ENCODE measurements around the gene NHS. TPM values are rescaled to one million over a fixed set of nuclear protein-coding genes. Genes with fewer than 3 reads are reported as not detected.

Gene NHS
- total and polyA plus RNA-seq, 2 of the 13 experiments (the other 11 are each of a cell fraction or from before 2014, with no cell fraction given): 0.02 TPM; not detected in 1

DNA sequence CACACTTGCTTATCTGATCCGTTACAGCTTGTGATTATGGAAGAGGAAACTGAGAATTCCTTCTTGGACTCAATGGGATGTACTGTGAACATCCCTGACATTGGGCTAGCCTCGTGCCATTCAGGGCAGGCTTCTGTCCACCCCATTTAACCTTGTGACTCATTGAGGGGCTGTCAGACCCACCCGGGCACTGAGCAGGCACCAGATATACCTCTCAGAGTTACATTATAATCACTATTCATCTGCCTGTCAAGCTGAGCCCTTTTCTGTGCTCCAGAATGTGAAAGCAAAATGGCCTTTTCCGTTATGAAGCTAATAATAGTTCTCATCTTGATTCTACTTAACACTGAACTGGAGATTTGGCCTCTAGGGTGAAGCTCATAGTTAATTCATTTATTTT is 191.7 kb downstream of the NHS start:
- ATAC-seq (no peak), FAIRE-seq (no peak), DNase-seq (ENCODE audit: low spot score) (no peak)
- H3K9ac ChIP-seq (ENCODE audit: insufficient read depth, low read depth, low read length): no peak overlapping the region
- ChIA-PET CTCF (ENCODE audit: low intra/inter-chr PET ratio, low total read pairs) (no interaction called here), POLR2A (no interaction called here)
- no peak overlapping the region for H3K4me3 ChIP-seq (replicated peaks in 1 of 3; ENCODE audit: insufficient read depth in 1 of 3, low read depth in 2 of 3, low read length in 3 of 3)
- BruUV-seq (replicated peaks): no TSS peak
- no peak overlapping the region for H2AFZ ChIP-seq (ENCODE audit: low read length)
- no peaks in the 10 kb centered on the region for H3K4me1 ChIP-seq (ENCODE audit: insufficient read depth, low read length)
- H4K20me1 ChIP-seq (ENCODE audit: insufficient read depth, low read length): no peaks in the 10 kb centered on the region
- WGBS (ENCODE audit: low lambda C conversion rate): 4% methylated on average over 2 of the region's 4 CpGs
- no peak overlapping the region for H3K27ac ChIP-seq (ENCODE audit: extremely low read length, insufficient read depth, low read length)
- TF ChIP-seq ZNF510 (CRISPR knock-in tag; IDR thresholded peaks at IDR 0.05; ENCODE audit: low read depth): no peak
- no peak for TF ChIP-seq ZNF598 (CRISPR knock-in tag; IDR thresholded peaks at IDR 0.05; ENCODE audit: borderline replicate concordance)
- TF ChIP-seq HDAC2 (CRISPR knock-in tag; IDR thresholded peaks at IDR 0.05): no peak
- no peak for TF ChIP-seq CAMTA2 (CRISPR knock-in tag; IDR thresholded peaks at IDR 0.05; ENCODE audit: borderline replicate concordance)
- no peak for TF ChIP-seq KDM1A (CRISPR knock-in tag; IDR thresholded peaks at IDR 0.05)
- TF ChIP-seq MAFG (CRISPR knock-in tag; IDR thresholded peaks at IDR 0.05): no peak
- TF ChIP-seq ZSCAN25 (CRISPR knock-in tag; IDR thresholded peaks at IDR 0.05): no peak
- no peak for TF ChIP-seq PCBP1 (IDR thresholded peaks at IDR 0.05; ENCODE audit: borderline replicate concordance, low read depth, low read length)
- TF ChIP-seq ZNF883 (CRISPR knock-in tag; IDR thresholded peaks at IDR 0.05; ENCODE audit: not compliant biosample characterization): no peak
- TF ChIP-seq, protein P1, sequence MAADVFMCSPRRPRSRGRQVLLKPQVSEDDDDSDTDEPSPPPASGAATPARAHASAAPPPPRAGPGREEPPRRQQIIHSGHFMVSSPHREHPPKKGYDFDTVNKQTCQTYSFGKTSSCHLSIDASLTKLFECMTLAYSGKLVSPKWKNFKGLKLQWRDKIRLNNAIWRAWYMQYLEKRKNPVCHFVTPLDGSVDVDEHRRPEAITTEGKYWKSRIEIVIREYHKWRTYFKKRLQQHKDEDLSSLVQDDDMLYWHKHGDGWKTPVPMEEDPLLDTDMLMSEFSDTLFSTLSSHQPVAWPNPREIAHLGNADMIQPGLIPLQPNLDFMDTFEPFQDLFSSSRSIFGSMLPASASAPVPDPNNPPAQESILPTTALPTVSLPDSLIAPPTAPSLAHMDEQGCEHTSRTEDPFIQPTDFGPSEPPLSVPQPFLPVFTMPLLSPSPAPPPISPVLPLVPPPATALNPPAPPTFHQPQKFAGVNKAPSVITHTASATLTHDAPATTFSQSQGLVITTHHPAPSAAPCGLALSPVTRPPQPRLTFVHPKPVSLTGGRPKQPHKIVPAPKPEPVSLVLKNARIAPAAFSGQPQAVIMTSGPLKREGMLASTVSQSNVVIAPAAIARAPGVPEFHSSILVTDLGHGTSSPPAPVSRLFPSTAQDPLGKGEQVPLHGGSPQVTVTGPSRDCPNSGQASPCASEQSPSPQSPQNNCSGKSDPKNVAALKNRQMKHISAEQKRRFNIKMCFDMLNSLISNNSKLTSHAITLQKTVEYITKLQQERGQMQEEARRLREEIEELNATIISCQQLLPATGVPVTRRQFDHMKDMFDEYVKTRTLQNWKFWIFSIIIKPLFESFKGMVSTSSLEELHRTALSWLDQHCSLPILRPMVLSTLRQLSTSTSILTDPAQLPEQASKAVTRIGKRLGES (CRISPR knock-in tag; IDR thresholded peaks at IDR 0.05; ENCODE audit: borderline replicate concordance): no peak
- no peak for TF ChIP-seq ZNF766 (CRISPR knock-in tag; IDR thresholded peaks at IDR 0.05; ENCODE audit: borderline replicate concordance)
- no peak for TF ChIP-seq ZNF564 (CRISPR knock-in tag; IDR thresholded peaks at IDR 0.05)
- TF ChIP-seq AKAP8 (CRISPR knock-in tag; IDR thresholded peaks at IDR 0.05): no peak
- no peak for TF ChIP-seq ZBTB7B (CRISPR knock-in tag; IDR thresholded peaks at IDR 0.05)
- no peak for TF ChIP-seq JUND (CRISPR knock-in tag; IDR thresholded peaks at IDR 0.05)
- TF ChIP-seq ZKSCAN5 (CRISPR knock-in tag; IDR thresholded peaks at IDR 0.05): no peak
- no peak for TF ChIP-seq SOX6 (IDR thresholded peaks at IDR 0.05)
- no peak for TF ChIP-seq SOX6 (CRISPR knock-in tag; IDR thresholded peaks at IDR 0.05)
- H3K4me2 ChIP-seq (ENCODE audit: low read depth, low read length): no peak overlapping the region
- H3K36me3 ChIP-seq (replicated peaks in 1 of 2; ENCODE audit: control insufficient read depth in 1 of 2, insufficient read depth in 2 of 2, low read length in 2 of 2): no peaks in the 10 kb centered on the region
- no peaks in the 10 kb centered on the region for H3K27me3 ChIP-seq (ENCODE audit: control insufficient read depth in 1 of 2, insufficient read depth in 2 of 2, low read length in 2 of 2)
- in situ Hi-C loops (cut with HindIII; ENCODE audit: extremely low pct_ligation_motif_present, low pct_unique_long_range_greater_than_20kb) (no loop called here), intact Hi-C loops (cut with micrococcal nuclease; ENCODE audit: unreplicated experiment) (no loop called here)
- H3K79me2 ChIP-seq (ENCODE audit: insufficient read depth, low read length): no peaks in the 10 kb centered on the region
- no peaks in the 10 kb centered on the region for H3K9me3 ChIP-seq (ENCODE audit: low read length)
